ENCODE data around the gene SIRT3.

Gene SIRT3

GRCh38 chr11:235997-236773, at the start of gene SIRT3:
Gene SIRT3 (minus strand): TSS chr11:236342. CDS start chr11:236328, 14 bp downstream.
- no peaks in the 10 kb centered on the region for H3K9me3 ChIP-seq (ENCODE audit: control insufficient read depth, insufficient read depth, low read length)
- peak; percentile 41 for DNase-seq (ENCODE audit: low read depth, low spot score)
- H3K27me3 ChIP-seq (ENCODE audit: control insufficient read depth, insufficient read depth, low read length): no peaks in the 10 kb centered on the region
- H3K36me3 ChIP-seq (ENCODE audit: control insufficient read depth, insufficient read depth, low read length): no peaks in the 10 kb centered on the region
- no peak within 1 kb of the TSS for H3K27ac ChIP-seq (ENCODE audit: low read length)
- peak within 1 kb of the TSS; percentile 91 for H3K4me3 ChIP-seq (ENCODE audit: low read length)
- no peaks in the 10 kb centered on the region for H3K4me1 ChIP-seq (ENCODE audit: control insufficient read depth, insufficient read depth, low read length)
- no CpG with 5 or more reads among the region's 70 CpGs for WGBS (ENCODE audit: insufficient coverage, insufficient read length)

DNA sequence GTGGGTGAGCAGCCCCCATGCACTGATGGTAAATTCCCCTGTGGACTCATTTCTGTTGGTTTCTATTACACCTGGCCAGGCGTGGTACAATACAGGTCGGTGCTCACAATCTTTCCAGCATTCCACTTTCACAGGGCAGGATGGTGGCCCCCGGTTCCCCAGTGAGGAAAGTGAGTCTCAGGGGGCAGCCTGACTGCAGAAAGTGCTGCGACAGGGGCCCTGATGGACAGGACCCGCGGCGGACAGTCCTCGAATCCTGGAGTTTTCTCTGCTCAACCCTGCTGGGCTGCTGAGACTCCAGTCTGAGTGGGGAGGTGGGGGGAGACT, 49.7 kb upstream of the SIRT3 start:
- WGBS (ENCODE audit: insufficient coverage, insufficient read length): no CpG with 5 or more reads among the region's 8 CpGs
- H3K4me3 ChIP-seq (ENCODE audit: low read length): no peak overlapping the region
- no peaks in the 10 kb centered on the region for H3K9me3 ChIP-seq (ENCODE audit: control insufficient read depth, insufficient read depth, low read length)
- no peak for DNase-seq (ENCODE audit: low read depth, low spot score)
- no peak overlapping the region for H3K27ac ChIP-seq (ENCODE audit: low read length)
- no peaks in the 10 kb centered on the region; the same call in 1 of the 2 replicates for H3K36me3 ChIP-seq (ENCODE audit: control insufficient read depth, insufficient read depth, low read length)
- peaks cover 11% of the 10 kb centered on the region; the same call in 1 of the 2 replicates for H3K27me3 ChIP-seq (ENCODE audit: control insufficient read depth, insufficient read depth, low read length)
- H3K4me1 ChIP-seq (ENCODE audit: control insufficient read depth, insufficient read depth, low read length): peaks cover 11% of the 10 kb centered on the region

GRCh38 chr11:285021-285893, 49.1 kb upstream of the SIRT3 start:
- no CpG with 5 or more reads among the region's 29 CpGs for WGBS (ENCODE audit: insufficient coverage, insufficient read length)
- no peak overlapping the region for H3K4me3 ChIP-seq (ENCODE audit: low read length)
- peaks cover 13% of the 10 kb centered on the region; the same call in 1 of the 2 replicates for H3K27me3 ChIP-seq (ENCODE audit: control insufficient read depth, insufficient read depth, low read length)
- peaks cover 9% of the 10 kb centered on the region for H3K4me1 ChIP-seq (ENCODE audit: control insufficient read depth, insufficient read depth, low read length)
- H3K36me3 ChIP-seq (ENCODE audit: control insufficient read depth, insufficient read depth, low read length): no peaks in the 10 kb centered on the region
- DNase-seq (ENCODE audit: low read depth, low spot score): no peak
- H3K9me3 ChIP-seq (ENCODE audit: control insufficient read depth, insufficient read depth, low read length): no peaks in the 10 kb centered on the region
- H3K27ac ChIP-seq (ENCODE audit: low read length): no peak overlapping the region

DNA sequence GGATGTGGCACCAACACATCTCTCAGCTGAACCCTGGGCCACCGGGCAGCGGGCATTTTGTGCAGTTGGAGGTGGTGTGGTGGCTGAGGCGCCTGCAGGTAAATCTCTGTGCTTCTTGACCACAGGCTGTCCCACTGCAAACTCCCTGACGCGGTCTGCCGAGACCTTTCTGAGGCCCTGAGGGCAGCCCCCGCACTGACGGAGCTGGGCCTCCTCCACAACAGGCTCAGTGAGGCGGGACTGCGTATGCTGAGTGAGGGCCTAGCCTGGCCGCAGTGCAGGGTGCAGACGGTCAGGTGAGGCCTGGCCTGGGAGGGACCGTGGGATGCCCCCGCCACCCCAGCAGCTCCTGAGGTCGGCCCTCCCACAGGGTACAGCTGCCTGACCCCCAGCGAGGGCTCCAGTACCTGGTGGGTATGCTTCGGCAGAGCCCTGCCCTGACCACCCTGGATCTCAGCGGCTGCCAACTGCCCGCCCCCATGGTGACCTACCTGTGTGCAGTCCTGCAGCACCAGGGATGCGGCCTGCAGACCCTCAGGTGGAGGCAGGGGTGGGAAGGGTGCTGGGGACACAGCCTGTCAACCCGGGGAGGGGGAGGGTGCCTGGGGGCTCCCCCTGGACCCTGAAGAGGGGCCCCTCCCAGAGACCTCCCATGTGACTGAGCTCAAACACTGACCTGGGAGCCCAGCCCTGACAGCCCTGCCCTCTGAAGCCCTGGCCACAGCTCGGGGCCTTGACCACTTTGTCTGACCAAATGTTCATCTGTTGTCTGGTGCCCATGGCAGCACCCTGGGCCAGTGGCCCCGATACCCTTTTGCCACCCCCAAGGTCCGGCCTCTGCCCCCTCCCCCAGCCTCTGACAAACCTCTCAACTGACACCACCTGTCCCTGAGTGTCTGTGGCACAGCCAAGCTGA, 48.2 kb upstream of the SIRT3 start:
- Histone ChIP-seq H3K4me3 (ENCODE audit: low read length) (no peak overlapping the region), H3K9me3 (ENCODE audit: control insufficient read depth, insufficient read depth, low read length) (no peaks in the 10 kb centered on the region), H3K27me3 (ENCODE audit: control insufficient read depth, insufficient read depth, low read length) (peaks cover 15% of the 10 kb centered on the region; the same call in 1 of the 2 replicates), H3K27ac (ENCODE audit: low read length) (no peak overlapping the region), H3K36me3 (ENCODE audit: control insufficient read depth, insufficient read depth, low read length) (peaks cover 2% of the 10 kb centered on the region; the same call in 1 of the 2 replicates), H3K4me1 (ENCODE audit: control insufficient read depth, insufficient read depth, low read length) (peaks cover 6% of the 10 kb centered on the region; the same call in 1 of the 2 replicates)
- no peak for DNase-seq (ENCODE audit: low read depth, low spot score)
- WGBS (ENCODE audit: insufficient coverage, insufficient read length): no CpG with 5 or more reads among the region's 24 CpGs

- no peak for DNase-seq (ENCODE audit: low read depth, low spot score)
- no peaks in the 10 kb centered on the region for H3K9me3 ChIP-seq (ENCODE audit: control insufficient read depth, insufficient read depth, low read length)
- H3K4me1 ChIP-seq (ENCODE audit: control insufficient read depth, insufficient read depth, low read length): peaks cover 6% of the 10 kb centered on the region; the same call in 1 of the 2 replicates
- H3K36me3 ChIP-seq (ENCODE audit: control insufficient read depth, insufficient read depth, low read length): peaks cover 4% of the 10 kb centered on the region; the same call in 1 of the 2 replicates
- no peak overlapping the region for H3K4me3 ChIP-seq (ENCODE audit: low read length)
- no CpG with 5 or more reads among the region's 23 CpGs for WGBS (ENCODE audit: insufficient coverage, insufficient read length)
- H3K27ac ChIP-seq (ENCODE audit: low read length): no peak overlapping the region
- peaks cover 15% of the 10 kb centered on the region; the same call in 1 of the 2 replicates for H3K27me3 ChIP-seq (ENCODE audit: control insufficient read depth, insufficient read depth, low read length)
These were observed 47.4 kb upstream of the SIRT3 start for GRCh38 chr11:283405-284104.

GRCh38 chr11:282630-283360, 46.7 kb upstream of the SIRT3 start:
- peaks cover 4% of the 10 kb centered on the region; the same call in 1 of the 2 replicates for H3K36me3 ChIP-seq (ENCODE audit: control insufficient read depth, insufficient read depth, low read length)
- whole genome bisulfite sequencing (ENCODE audit: insufficient coverage, insufficient read length): no CpG with 5 or more reads among the region's 13 CpGs
- H3K4me1 ChIP-seq (ENCODE audit: control insufficient read depth, insufficient read depth, low read length): peaks cover 6% of the 10 kb centered on the region; the same call in 1 of the 2 replicates
- no peak overlapping the region for H3K4me3 ChIP-seq (ENCODE audit: low read length)
- no peak for DNase-seq (ENCODE audit: low read depth, low spot score)
- no peak overlapping the region for H3K27ac ChIP-seq (ENCODE audit: low read length)
- H3K9me3 ChIP-seq (ENCODE audit: control insufficient read depth, insufficient read depth, low read length): no peaks in the 10 kb centered on the region
- peaks cover 12% of the 10 kb centered on the region; the same call in 1 of the 2 replicates for H3K27me3 ChIP-seq (ENCODE audit: control insufficient read depth, insufficient read depth, low read length)

DNA sequence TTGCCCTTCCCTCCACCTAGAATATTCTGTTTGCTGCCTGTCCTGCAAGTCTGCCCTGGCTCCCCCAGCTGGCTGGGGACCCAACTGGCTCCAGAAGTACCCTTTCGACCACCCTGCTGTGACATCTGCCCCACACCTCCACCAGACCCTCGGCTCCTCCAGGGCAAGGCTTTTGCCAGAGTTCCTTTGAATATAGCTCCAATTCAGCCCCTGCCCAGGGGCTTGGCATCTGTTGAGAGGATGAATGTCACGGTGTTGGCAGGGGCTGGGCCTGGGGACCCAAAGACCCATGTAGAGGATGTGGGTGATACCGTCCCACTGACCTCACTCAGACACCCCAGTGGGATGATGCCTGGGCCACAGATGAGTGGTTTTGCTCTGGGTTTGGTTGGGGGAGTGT, 46.0 kb upstream of the SIRT3 start:
- no peak overlapping the region for H3K27ac ChIP-seq (ENCODE audit: low read length)
- DNase-seq (ENCODE audit: low read depth, low spot score): no peak
- H3K4me1 ChIP-seq (ENCODE audit: control insufficient read depth, insufficient read depth, low read length): peaks cover 4% of the 10 kb centered on the region; the same call in 1 of the 2 replicates
- WGBS (ENCODE audit: insufficient coverage, insufficient read length): no CpG with 5 or more reads among the region's 4 CpGs
- H3K4me3 ChIP-seq (ENCODE audit: low read length): no peak overlapping the region
- H3K27me3 ChIP-seq (ENCODE audit: control insufficient read depth, insufficient read depth, low read length): peaks cover 12% of the 10 kb centered on the region; the same call in 1 of the 2 replicates
- H3K9me3 ChIP-seq (ENCODE audit: control insufficient read depth, insufficient read depth, low read length): no peaks in the 10 kb centered on the region
- H3K36me3 ChIP-seq (ENCODE audit: control insufficient read depth, insufficient read depth, low read length): peaks cover 4% of the 10 kb centered on the region; the same call in 1 of the 2 replicates

- no peak for DNase-seq (ENCODE audit: low read depth, low spot score)
- no CpG with 5 or more reads among the region's 26 CpGs for WGBS (ENCODE audit: insufficient coverage, insufficient read length)
- H3K27me3 ChIP-seq (ENCODE audit: control insufficient read depth, insufficient read depth, low read length): peaks cover 12% of the 10 kb centered on the region; the same call in 1 of the 2 replicates
These were observed 45.5 kb upstream of the SIRT3 start for GRCh38 chr11:281486-282161.

More at GRCh38 chr11:281486-282161, 45.5 kb upstream of the SIRT3 start:
- peaks cover 3% of the 10 kb centered on the region; the same call in 1 of the 2 replicates for H3K4me1 ChIP-seq (ENCODE audit: control insufficient read depth, insufficient read depth, low read length)
- no peak overlapping the region for H3K4me3 ChIP-seq (ENCODE audit: low read length)
- H3K9me3 ChIP-seq (ENCODE audit: control insufficient read depth, insufficient read depth, low read length): no peaks in the 10 kb centered on the region
- H3K27ac ChIP-seq (ENCODE audit: low read length): no peak overlapping the region
- peaks cover 4% of the 10 kb centered on the region; the same call in 1 of the 2 replicates for H3K36me3 ChIP-seq (ENCODE audit: control insufficient read depth, insufficient read depth, low read length)
